Measurements from ENCODE around the gene BCAT1. TPM values are rescaled to one million over a fixed set of nuclear protein-coding genes. Genes with fewer than 3 reads are reported as not detected.
"Not testable (repeated sequence)": the region's sequence is repeated elsewhere in the genome, so short reads cannot be mapped to it uniquely, and the experiment has no call there.

Gene BCAT1
- total RNA-seq, 1 donor from 2014 or later, result 2.8 TPM

DNA sequence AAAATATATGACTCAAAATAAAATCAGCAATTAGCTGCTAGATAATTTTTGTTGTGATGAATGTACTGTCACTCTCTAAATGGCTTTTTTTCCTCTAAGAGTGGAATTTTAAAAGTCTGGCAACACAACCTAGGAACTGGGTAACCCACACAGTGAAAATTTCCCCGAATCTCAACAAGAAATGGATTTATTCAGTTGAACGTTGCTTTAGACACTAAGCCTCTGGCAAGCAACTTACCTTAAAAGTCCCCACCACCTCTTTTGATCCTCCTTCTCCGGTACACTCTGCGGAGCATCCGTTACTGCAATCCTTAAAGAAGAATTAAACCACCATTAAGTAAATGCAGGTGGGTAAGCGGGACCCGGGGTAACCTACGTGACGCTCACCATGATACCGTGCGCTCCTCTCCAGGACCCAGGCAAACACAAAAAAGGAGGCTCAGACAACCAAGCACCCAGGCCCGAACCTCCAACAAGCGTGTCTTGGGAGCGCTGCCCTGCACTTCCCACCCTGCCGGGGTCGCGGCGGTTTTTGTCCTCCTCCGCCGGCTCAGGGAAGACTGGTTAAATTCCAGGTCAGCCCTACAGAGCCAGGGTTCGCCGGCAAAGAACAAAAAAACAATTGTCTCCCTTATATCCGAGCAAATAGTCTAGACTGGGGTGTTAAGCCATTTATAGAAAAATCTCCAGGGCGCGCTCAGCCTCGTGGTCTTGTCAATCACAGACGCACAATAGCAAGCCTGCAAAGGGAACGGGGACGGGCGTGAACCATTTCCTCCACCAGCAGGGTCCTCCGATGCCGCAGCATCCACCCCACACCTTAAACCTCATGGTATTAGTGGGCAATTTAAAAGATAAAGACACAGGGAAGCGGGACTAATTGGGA is 47.1 kb downstream of the BCAT1 start:
- no peak for ATAC-seq
- no peak for DNase-seq (ENCODE audit: low spot score)

DNA sequence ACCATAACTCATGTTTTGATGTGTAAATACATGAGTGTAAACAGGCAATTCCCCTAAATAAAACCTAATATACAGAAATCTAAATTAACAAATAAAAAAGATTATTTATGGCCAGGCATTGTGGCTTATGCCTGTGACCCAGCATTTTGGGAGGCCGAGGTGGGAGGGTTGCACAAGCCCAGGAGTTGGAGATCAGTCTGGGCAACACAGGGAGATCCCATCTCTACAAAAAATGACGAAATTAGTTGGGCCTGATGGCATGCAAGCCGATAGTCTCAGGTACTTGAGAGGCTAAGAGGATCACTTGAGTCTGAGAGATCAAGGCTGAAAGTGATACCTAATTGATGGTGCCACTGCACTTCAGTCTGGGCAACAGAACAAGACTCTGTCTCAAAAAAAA is 48.7 kb downstream of the BCAT1 start:
- no peak for DNase-seq (ENCODE audit: low spot score)
- no peak for ATAC-seq

DNA sequence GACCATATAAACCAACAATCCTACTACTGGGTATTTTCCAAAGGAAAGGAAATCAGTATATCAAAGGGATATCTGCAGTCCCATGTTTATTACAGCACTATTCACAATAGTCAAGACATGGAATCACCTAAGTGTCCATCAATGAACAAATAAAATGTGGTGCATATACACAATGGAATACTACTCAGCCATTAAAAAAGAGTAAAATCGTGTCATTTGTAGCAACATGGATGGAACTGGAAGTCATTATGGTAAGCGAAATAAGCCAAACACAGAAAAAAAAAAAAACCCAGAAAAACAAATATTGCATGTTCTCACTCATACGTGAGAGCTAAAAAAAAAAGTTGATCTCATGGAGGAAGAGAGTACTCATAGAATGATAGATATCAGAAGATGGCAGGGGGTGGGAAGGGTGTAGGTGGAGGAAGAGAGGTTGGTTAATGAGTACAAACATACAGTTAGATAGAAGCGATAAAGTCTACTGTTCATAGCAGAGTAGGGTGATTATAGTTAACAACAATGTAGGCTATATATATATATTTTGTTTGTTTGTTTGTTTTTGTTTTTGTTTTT is 49.3 kb downstream of the BCAT1 start:
- no peak for DNase-seq (ENCODE audit: low spot score)
- ATAC-seq, result no peak

DNA sequence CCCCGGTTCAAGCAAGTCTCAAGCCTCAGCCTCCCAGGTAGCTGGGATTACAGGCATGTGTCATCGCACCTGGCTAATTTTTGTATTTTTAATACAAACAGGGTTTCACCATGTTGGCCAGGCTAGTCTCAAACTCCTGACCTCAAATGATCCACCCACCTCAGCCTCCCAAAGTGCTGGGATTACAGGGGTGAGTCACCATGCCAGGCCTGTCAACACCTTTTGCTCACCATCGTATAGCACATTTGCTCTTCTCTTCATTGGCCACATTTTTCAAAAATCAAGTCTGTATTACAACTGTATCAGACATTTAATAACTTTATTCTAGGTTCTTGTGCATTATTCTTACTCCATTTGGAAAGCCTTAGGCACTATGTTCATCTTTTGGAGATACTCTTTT is 50.3 kb downstream of the BCAT1 start:
- no peak for ATAC-seq
- DNase-seq (ENCODE audit: low spot score), result no peak

DNA sequence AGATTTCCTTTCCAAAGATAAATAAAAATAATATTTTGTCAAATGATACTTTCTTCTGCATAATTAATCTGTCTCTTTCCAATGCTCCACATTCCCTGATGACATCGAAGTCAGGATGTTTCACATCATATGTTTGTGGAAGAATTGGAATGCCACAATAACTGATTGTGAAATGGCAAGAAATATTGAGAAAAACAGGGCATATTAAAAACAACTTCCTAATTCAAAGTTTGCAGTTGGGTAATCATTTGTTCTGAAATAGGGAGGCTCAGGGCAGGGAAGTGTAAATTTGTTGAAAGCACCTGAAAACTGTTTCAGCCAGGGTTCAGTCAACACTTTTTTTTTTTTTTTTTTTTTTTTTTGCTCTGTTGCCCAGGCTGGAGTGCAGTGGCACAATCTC is 50.7 kb downstream of the BCAT1 start:
- ATAC-seq (no peak), DNase-seq (ENCODE audit: low spot score) (no peak)

DNA sequence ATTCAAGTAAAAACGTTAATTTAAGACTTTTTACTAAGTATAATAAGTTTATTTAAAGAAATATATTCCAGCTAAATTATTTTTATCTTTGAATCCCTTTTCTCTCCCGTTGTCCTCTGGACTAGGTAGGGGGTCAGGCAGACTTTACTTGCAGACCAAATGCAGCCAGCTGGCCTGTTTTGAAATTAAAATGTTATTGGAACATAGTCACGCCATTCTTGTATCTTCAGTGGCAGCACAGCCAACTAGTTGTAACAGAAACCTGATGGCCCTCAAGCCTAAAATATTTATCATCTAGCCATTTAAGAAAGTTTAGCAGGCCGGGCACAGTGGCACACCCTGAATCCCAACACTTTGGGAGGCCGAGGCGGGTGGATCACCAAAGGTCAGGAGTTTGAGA is 52.7 kb downstream of the BCAT1 start:
- DNase-seq (ENCODE audit: low spot score), result no peak
- no peak for ATAC-seq

DNA sequence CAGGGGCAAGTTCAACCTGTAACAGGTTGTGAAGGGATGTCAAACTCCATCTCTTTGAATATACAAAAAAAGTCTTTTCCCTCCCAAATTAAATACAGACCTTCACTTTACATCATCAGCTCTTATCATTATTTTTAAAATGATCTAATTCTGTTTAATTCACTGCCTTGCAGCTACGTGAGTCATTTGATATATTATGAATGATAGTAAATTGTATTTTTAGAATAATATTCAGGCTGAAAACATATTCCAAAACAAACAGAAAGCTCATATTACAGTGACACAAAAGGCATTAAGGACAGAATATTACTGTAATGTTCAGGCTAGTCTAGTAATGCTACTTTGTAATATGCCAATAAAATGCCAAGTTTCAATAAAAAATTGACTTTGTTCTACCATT is 53.3 kb downstream of the BCAT1 start:
- ATAC-seq, result no peak
- no peak for DNase-seq (ENCODE audit: low spot score)

DNA sequence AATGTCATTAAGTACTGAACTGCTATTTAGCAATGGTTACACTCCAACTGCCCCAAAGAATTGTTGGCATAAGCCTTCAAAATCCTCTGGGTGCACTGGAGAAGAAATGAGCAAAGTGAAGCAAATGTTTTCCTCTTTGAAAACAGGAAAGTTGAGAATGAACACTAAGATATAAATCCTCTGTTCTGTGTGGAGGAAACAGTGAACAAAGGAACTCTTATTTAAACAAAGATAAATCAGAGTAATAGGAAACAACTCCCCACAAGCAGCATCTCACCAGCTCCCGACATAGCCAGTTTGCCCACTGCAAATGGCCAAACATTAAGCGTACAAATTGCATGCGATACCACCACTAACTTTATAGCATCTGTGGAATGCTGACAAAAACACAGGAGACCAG is 54.0 kb downstream of the BCAT1 start:
- ATAC-seq, result no peak
- DNase-seq (ENCODE audit: low spot score), result no peak

DNA sequence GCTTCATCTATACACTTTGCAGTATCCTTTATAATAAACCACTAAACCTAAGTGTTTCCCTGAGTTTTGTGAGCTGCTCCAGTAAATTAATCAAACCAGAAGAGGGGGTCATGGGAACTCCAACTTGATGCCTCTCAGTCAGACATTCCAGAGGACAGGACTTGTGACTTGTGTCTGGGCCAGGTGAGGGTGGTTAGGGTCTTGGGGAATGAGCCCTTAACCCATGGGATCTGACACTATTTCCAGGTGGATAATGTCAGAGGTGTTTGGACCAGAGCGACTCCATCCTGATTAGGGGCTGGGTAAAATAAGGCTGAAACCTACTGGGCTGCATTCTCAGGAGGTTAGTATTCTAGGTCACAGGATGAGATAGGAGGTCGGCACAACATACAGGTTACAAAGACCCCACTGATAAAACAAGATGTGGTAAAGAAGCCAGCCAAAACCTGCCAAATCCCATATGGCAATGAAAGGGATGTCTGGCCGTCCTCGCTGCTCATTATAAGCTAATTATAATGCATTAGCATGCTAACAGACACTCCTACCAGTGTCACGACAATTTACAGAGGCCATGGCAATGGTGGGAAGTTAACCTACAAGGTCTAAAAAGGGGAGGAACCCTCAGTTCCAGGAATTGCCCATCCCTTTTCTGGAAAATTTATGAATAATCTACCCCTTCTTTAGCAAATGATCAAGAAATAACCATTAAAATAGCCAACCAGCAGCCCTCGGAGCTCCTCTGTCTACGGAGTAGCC is 58.7 kb downstream of the BCAT1 start:
- ATAC-seq (no peak), DNase-seq (ENCODE audit: low spot score) (no peak)

DNA sequence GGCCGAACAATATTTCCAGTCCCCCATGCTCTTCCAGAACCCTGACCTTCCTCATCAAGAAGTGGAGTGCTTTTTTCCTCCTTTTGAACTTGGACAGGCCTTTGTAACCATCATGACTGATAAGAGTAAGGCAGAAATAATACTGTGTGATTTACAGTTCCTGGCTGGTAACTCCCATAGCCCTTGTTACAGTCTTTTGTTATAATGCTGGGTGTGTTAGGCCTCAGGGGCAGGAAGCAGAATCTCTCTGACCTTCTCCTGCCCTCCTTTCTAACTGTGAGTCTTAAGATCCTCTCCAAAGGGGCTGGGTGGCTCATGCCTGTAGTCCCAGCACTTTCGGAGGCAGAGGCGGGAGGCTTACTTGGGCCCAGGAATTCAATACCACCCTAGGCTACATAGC is 59.5 kb downstream of the BCAT1 start:
- ATAC-seq, result no peak
- DNase-seq (ENCODE audit: low spot score), result no peak

DNA sequence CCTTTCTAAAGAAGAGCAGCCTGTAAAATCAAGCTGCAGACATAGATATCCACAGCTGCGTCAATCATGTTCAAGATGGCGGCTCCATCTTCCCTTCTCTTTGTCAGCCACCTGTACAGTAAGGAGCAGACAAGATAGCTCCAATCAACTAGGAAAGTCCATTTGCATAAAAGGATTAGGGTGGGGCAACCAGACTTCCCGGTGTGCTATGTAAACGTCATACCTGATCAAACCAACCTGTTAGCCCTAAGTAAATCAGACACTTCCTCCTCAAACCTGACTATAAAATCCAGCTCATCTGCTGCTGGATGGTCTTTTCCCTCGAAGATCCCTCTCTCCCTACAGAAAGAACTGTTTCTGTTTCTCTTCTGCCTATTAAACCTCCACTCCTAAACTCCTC is 60.1 kb downstream of the BCAT1 start:
- DNase-seq (ENCODE audit: low spot score), result no peak
- no peak for ATAC-seq

DNA sequence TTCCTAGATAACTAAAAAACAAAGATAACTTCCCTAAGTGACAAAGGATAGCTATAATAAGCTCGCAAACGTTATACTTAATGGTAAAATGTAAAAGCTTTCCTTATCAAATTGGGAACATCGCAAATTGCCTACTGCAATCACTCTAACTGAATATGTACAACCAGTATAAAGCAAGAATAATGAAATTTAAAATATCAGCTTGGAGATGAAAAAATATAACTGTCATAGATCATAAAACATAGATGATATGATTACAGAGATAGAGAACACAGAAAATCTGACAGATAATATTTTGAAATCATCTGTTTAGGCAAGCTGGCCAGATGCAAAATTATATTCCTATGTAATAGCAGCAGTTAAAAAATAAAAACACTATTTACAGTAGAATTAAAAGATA is 64.0 kb downstream of the BCAT1 start:
- DNase-seq (ENCODE audit: low spot score) (no peak), ATAC-seq (no peak)

DNA sequence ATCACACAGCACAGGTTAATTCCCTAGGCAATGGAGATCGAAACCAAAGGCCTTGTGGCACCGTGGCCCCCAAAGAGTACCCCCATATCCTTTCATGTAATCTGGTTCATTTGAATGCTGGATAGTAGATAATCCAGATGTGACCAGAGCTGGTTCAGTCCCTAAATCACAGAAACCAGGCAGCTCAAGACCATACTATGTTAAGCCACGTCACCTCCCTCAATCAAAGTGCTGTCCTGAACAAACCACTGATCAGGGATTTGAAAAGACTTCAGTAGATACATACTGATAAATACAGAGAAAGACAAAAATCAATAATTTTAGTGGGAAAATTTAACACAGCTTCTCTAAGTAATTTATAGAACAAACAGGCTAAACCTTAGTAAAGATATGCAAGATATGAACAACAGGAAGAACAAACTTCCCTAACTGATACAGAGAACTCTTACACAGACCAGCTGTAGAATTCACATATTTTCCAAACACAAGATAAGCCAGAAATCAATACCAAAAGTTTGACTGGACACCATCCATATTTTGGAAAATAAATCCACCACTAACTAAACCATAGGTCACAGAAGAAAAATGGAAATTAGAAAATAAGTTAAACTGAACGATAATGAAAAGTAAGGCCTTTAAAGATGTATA is 67.1 kb downstream of the BCAT1 start:
- ATAC-seq (no peak), DNase-seq (ENCODE audit: low spot score) (no peak)

DNA sequence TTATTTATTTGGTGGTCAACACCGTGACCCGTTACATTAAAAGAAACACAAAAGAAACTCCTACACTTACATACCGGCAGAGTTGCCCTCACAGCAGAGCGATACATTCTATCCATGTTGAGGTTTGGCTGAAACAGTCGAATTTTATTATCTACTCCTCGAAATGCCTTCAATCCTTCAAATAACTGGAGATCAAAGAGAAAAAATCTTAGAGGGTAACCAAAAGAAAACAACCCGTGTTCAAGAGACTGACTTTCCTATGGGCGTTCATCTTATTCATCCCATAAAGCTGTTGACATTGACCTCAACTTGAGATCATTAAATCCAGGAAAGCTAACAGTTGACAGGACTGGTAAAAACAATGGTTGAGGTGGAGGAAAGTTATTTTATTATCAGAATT is 67.7 kb downstream of the BCAT1 start:
- DNase-seq (ENCODE audit: low spot score) (no peak), ATAC-seq (no peak)

DNA sequence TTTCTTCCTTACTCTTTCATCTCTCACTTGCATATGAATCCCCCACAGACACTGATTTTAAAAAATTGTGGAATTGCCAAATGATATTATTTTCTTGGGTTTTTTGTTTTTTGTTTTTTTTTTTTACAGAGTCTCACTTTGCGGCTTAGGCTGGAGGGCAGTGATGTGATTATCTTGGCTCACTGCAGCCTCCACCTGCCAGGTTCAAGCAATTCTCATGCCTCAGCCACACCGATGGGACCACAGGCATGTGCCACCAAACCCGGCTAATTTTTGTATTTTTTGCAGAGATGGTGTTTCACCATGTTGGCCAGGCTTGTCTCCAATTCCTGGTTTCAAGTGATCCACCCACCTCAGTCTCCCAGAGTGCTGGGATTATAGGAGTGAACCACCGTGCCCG is 68.2 kb downstream of the BCAT1 start:
- ATAC-seq (no peak), DNase-seq (ENCODE audit: low spot score) (no peak)

DNA sequence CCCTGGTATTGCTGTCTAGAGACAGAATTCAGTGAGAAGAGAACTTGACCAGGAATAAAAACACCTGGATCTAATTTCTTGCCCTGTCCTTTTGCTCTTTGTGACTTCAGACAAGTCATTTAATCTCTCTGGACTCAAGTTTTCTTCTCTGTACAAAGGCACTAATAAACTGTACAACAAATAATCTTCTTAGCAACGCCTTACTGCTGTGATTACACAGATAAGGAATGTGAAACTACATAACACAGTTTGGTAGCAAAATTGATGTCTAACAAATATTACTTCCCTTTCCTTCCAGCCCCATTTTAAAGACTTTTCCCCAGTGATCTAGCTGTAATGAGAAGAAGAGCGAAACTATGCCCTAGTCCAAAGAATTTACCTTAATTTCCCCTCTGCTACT is 69.3 kb downstream of the BCAT1 start:
- DNase-seq (ENCODE audit: low spot score) (no peak), ATAC-seq (no peak)

DNA sequence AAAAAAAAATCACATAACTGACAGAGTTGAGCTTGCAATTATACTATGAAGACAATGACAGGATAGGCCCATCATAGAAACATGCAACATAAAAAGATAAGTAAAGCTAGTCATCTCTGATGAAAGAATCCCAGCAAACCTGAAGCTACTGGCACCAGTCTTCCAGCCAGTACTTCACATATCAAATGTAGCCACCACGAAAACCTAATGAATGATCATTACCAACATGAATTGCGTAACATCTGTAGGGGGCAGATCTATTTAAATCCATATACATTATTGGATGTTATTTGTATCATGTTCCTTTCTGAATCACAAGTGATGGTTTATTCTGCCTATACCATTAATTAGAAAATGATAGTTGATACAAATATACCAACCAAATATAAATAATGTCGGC is 73.9 kb downstream of the BCAT1 start:
- no peak for ATAC-seq
- no peak for DNase-seq (ENCODE audit: low spot score)

DNA sequence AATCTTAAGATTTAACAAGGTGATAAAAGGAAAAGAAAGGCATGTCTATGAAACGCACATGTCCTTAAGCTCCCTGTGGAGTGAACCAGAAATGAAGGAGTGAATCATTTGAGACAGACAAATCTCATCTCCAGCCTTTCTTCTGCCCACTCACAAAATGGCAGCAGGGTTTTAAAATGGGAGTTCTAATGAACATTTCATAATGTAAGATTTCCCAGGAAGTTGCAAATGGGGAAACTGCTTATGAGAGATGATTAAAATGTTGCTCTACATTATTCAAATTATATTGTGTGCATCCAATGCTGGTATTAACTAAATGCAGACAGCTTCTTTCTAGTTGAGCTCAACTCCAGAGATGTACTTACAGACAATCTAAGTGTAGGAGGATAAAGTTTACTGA is 76.7 kb downstream of the BCAT1 start:
- DNase-seq (ENCODE audit: low spot score), result no peak

DNA sequence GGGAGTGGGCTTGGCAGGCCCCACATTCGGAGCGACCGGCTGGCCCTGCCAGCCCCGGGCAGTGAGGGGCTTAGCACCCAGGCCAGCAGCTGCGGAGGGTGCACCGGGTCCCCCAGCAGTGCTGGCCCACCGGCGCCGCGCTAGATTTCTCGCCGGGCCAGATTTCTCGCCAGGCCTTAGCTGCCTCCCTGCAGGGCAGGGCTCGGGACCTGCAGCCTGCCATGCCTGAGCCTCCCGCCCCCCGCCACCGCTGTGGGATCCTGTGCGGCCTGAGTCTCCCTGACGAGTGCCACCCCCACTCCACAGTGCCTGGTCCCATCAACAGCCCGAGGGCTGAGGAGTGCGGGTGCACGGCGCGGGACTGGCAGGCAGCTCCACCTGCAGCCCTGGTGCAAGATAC is 82.8 kb downstream of the BCAT1 start:
- ATAC-seq; DNase-seq (ENCODE audit: low spot score): not testable (repeated sequence)

More for the DNA sequence above, 76.7 kb downstream of the BCAT1 start:
- ATAC-seq, result no peak

DNA sequence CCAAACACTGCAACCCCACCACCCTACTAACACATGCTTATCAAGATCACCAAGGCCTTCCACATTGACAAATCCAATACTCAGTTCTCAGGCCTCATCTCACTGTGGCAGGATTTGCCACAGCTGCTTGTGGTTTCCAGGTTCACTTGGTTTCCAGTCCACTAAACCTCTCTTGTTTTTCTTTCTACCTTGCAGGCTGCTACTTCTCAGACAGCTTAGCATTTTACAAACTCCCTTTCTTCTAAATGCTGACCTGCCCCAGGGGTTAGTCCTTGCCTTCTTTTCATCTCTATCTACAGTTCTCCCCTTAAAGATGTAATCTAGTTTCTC is 84.1 kb downstream of the BCAT1 start:
- DNase-seq (ENCODE audit: low spot score), result no peak

DNA sequence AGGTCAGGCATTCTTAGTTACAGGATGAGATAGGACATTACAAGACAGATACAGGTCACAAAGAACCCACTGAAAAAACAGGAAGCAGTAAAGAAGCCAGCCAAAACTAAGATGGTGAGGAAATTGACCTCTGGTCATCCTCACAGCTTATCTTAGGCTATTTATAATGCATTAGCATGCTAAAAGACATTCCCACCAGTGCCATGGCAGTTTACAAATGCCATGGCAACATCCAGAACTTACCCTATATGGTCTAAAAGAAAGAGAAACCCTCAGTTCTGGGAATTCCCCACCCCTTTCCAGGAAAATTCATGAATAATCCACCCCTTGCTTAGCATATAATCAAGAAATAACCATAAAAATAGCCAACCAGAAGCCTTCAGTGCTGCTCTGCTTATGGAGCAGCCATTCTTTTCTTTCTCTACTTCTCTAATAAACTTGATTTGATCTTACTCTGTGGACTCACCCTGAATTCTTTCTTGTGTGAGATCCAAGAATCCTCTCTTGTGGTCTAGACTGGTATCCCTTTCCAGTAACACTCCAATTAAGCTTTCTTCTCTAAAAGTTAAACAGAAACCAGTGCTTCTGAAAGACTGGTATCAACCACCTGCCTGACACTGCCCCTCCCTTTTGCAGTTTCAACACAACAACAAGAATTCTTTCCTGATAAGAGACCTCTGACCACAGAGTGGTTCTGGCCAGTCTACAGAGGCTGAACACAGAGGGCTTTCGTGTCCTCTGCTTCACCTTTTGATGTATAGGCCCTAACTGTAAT is 86.9 kb downstream of the BCAT1 start:
- ATAC-seq, result no peak
- no peak for DNase-seq (ENCODE audit: low spot score)

More for the DNA sequence above, 84.1 kb downstream of the BCAT1 start:
- ATAC-seq, result no peak
